H1 (cell line): Measurements from ENCODE around the gene TEAD1. TPM values are rescaled to one million over a fixed set of nuclear protein-coding genes. Genes with fewer than 3 reads are reported as not detected.

Experiments
- CTCF ChIA-PET: fragments of 300-600 bp; sonication (Branson Sonifier 250); formaldehyde crosslinking; loops from one replicate; lab custom pipeline; 2021; ENCODE audit not compliant: partially characterized antibody; lab: Charles Lee
- POLR2A ChIA-PET: fragments of 300-600 bp; sonication (Branson Sonifier 250); formaldehyde crosslinking; loops from one replicate; lab custom pipeline; 2021; ENCODE audit warnings: inconsistent platforms; ENCODE audit not compliant: partially characterized antibody; lab: Charles Lee
- DNase-seq, 2 experiments: peaks; one replicate each; pipeline versions ENCODE4 v3.0.0 to v3.0.0-alpha.2; 2010 to 2022; ENCODE audit warnings: low spot score in 2 of 2, low read depth in 1 of 2, mixed read lengths in 1 of 2
- FAIRE-seq: peaks from 2 replicates; lab custom pipeline; 2011; peaks lifted over from hg19 to GRCh38; lab: Jason Lieb, UNC
- H2AFZ ChIP-seq: 2 replicates; pipeline ENCODE4 v1.8.1; 2012; ENCODE audit warnings: low read length, inconsistent platforms
- H2AK5ac ChIP-seq: 2 replicates; pipeline ENCODE4 v1.6.1; 2013; ENCODE audit warnings: low read depth, low read length
- H2BK120ac ChIP-seq: replicated peaks from 2 replicates; pipeline ENCODE3; 2013; ENCODE audit warnings: low read depth, low read length, inconsistent platforms
- H2BK12ac ChIP-seq: 2 replicates; pipeline ENCODE4 v1.6.1; 2013; ENCODE audit warnings: low read depth, low read length
- H2BK15ac ChIP-seq: 2 replicates; pipeline ENCODE4 v1.6.1; 2013; ENCODE audit warnings: low read length
- H2BK20ac ChIP-seq: 2 replicates; pipeline ENCODE4 v1.6.1; 2013; ENCODE audit warnings: low read length
- H2BK5ac ChIP-seq: 2 replicates; pipeline ENCODE4 v1.6.1; 2013; ENCODE audit warnings: low read depth, low read length
- H3K14ac ChIP-seq: 2 replicates; pipeline ENCODE4 v1.6.1; 2013; ENCODE audit warnings: inconsistent platforms; ENCODE audit not compliant: insufficient read length
- H3K18ac ChIP-seq: 2 replicates; pipeline ENCODE4 v1.6.1; 2013; ENCODE audit warnings: low read length; ENCODE audit errors: extremely low read depth
- H3K23ac ChIP-seq: 2 replicates; pipeline ENCODE4 v1.6.1; 2013; ENCODE audit warnings: inconsistent platforms; ENCODE audit not compliant: insufficient read length
- H3K23me2 ChIP-seq: 2 replicates; pipeline ENCODE4 v1.6.1; 2013; ENCODE audit warnings: low read depth, low read length
- H3K27ac ChIP-seq: 2 replicates; pipeline ENCODE4 v1.6.1; 2011; ENCODE audit warnings: low read depth, low read length, inconsistent platforms
- H3K27me3 ChIP-seq, 4 experiments: replicated peaks in 1 of 4; 1 replicate in 1 of 4; 2 replicates in 3 of 4; pipeline versions ENCODE4 v1.6.1 to v1.8.1; 2011 to 2013; ENCODE audit warnings: low read length in 3 of 4, mild to moderate bottlenecking in 3 of 4, inconsistent platforms in 2 of 4, mixed read lengths in 2 of 4, moderate library complexity in 1 of 4; ENCODE audit not compliant: control insufficient read depth in 3 of 4, insufficient read depth in 3 of 4; ENCODE audit errors: extremely low read depth in 1 of 4
- H3K36me3 ChIP-seq, 4 experiments: 2 replicates each; pipeline versions ENCODE4 v1.6.1 to v1.8.1; 2011 to 2013; ENCODE audit warnings: mild to moderate bottlenecking in 4 of 4, low read length in 3 of 4, moderate library complexity in 2 of 4, control low read depth in 1 of 4, inconsistent platforms in 1 of 4; ENCODE audit not compliant: insufficient read depth in 4 of 4, control insufficient read depth in 2 of 4
- H3K4ac ChIP-seq: replicated peaks from 2 replicates; pipeline ENCODE3; 2013; ENCODE audit warnings: low read length, low read depth, mixed read lengths, inconsistent platforms; ENCODE audit not compliant: insufficient read length
- H3K4me1 ChIP-seq, 4 experiments: replicated peaks in 1 of 4; 1 replicate in 1 of 4; 2 replicates in 3 of 4; pipeline versions ENCODE4 v1.6.1 to v1.8.1; 2011 to 2013; ENCODE audit warnings: low read length in 3 of 4, inconsistent platforms in 2 of 4, mixed read lengths in 1 of 4; ENCODE audit not compliant: insufficient read depth in 4 of 4, control insufficient read depth in 3 of 4
- H3K4me2 ChIP-seq, 2 experiments: 2 replicates each; pipeline versions ENCODE4 v1.6.1 to v1.8.1; 2011 to 2013; ENCODE audit warnings: low read depth in 2 of 2, low read length in 2 of 2, control low read depth in 1 of 2, inconsistent platforms in 1 of 2, mild to moderate bottlenecking in 1 of 2; ENCODE audit not compliant: insufficient read depth in 1 of 2
- H3K4me3 ChIP-seq, 4 experiments: fragments of 200-600, 300-600 bp in 1 of 4; sonication (generic), shearing (Covaris generic), sonication (Bioruptor Twin) in 1 of 4; 2 replicates each; pipeline versions ENCODE4 v1.5.1 to v1.8.1; 2011 to 2016; ENCODE audit warnings: low read length in 4 of 4, low read depth in 3 of 4, control low read depth in 2 of 4, inconsistent platforms in 2 of 4, mild to moderate bottlenecking in 2 of 4, mixed read lengths in 1 of 4, moderate library complexity in 1 of 4; ENCODE audit not compliant: insufficient read depth in 2 of 4; ENCODE audit errors: extremely low read depth in 1 of 4
- H3K56ac ChIP-seq: replicated peaks from 2 replicates; pipeline ENCODE3; 2013; ENCODE audit warnings: low read depth, mild to moderate bottlenecking, mixed read lengths, low read length, inconsistent platforms; ENCODE audit not compliant: insufficient read length
- H3K79me1 ChIP-seq: 2 replicates; pipeline ENCODE4 v1.6.1; 2013; ENCODE audit warnings: low read depth, low read length, control low read depth
- H3K79me2 ChIP-seq, 2 experiments: 2 replicates each; pipeline versions ENCODE4 v1.6.1 to v1.8.1; 2012 to 2013; ENCODE audit warnings: low read length in 2 of 2, mild to moderate bottlenecking in 2 of 2, inconsistent platforms in 1 of 2; ENCODE audit not compliant: insufficient read depth in 2 of 2, control insufficient read depth in 1 of 2
- H3K9ac ChIP-seq, 4 experiments: replicated peaks in 1 of 4; 1 replicate in 1 of 4; 2 replicates in 3 of 4; pipeline versions ENCODE4 v1.6.1 to v1.8.1; 2011 to 2013; ENCODE audit warnings: low read depth in 3 of 4, low read length in 3 of 4, control low read depth in 2 of 4, mild to moderate bottlenecking in 2 of 4, moderate library complexity in 2 of 4, inconsistent platforms in 1 of 4; ENCODE audit errors: extremely low read depth in 1 of 4
- H3K9me3 ChIP-seq, 2 experiments: 2 replicates each; pipeline versions ENCODE4 v1.6.1 to v1.8.1; 2012 to 2013; ENCODE audit warnings: mild to moderate bottlenecking in 2 of 2, moderate library complexity in 2 of 2, control low read depth in 1 of 2, inconsistent platforms in 1 of 2, low read depth in 1 of 2, low read length in 1 of 2, mixed read lengths in 1 of 2; ENCODE audit not compliant: insufficient read depth in 2 of 2
- H4K20me1 ChIP-seq, 2 experiments: replicated peaks in 1 of 2; 2 replicates each; pipeline versions ENCODE3 to v1.8.1; 2011 to 2013; ENCODE audit warnings: inconsistent platforms in 2 of 2, low read length in 2 of 2, mild to moderate bottlenecking in 1 of 2; ENCODE audit not compliant: insufficient read depth in 2 of 2, control insufficient read depth in 1 of 2
- H4K5ac ChIP-seq: 2 replicates; pipeline ENCODE4 v1.6.1; 2013; ENCODE audit warnings: low read length, low read depth, mixed read lengths, inconsistent platforms; ENCODE audit not compliant: insufficient read length
- H4K8ac ChIP-seq: 2 replicates; pipeline ENCODE4 v1.8.0; 2013; ENCODE audit warnings: mild to moderate bottlenecking, moderate library complexity, low read length, inconsistent platforms; ENCODE audit not compliant: insufficient read depth; ENCODE audit errors: extremely low read depth
- H4K91ac ChIP-seq: replicated peaks from 2 replicates; pipeline ENCODE3; 2013; ENCODE audit warnings: low read length, mixed read lengths, inconsistent platforms; ENCODE audit not compliant: insufficient read length
- CTBP2 ChIP-seq: IDR thresholded peaks from 2 replicates; pipeline ENCODE4 v1.7.0; 2011; ENCODE audit warnings: borderline replicate concordance, mild to moderate bottlenecking, moderate library complexity, mixed read lengths, low read length; ENCODE audit not compliant: insufficient read depth, insufficient read length
- SIRT6 ChIP-seq: IDR thresholded peaks from one replicate; pipeline ENCODE4 v1.7.1; 2012; ENCODE audit warnings: low read length, inconsistent platforms
- WGBS, 2 experiments: shearing (Covaris generic) in 1 of 2; methylation state at CpG; one replicate each; pipeline versions ENCODE4 v1.1.6 to v1.1.7; 2013 to 2015; ENCODE audit warnings: low lambda C conversion rate in 2 of 2, mixed read lengths in 2 of 2, inconsistent platforms in 1 of 2, low coverage in 1 of 2, missing lambda C conversion rate in 1 of 2; ENCODE audit not compliant: insufficient replicate concordance in 2 of 2, insufficient coverage in 1 of 2, insufficient read length in 1 of 2; ENCODE audit errors: extremely low coverage in 1 of 2, missing lambda C conversion rate in 1 of 2; 5-methylcytosine and 5-hydroxymethylcytosine counted together
- polyA plus RNA-seq, 7 experiments: library from polyadenylated mRNA; depleted of rRNA in 3 of 7; stranded (reverse) in 5 of 7; unstranded in 2 of 7; fragments of >200 nt in 5 of 7; fragments of 200-250 nt in 2 of 7; gene quantifications; 1 replicate in 5 of 7; 2 replicates in 1 of 7; 4 replicates in 1 of 7; pipeline versions ENCODE4 v1.2.1 to v1.2.3, GENCODE V29; 2011 to 2013; ENCODE audit warnings: missing spikeins in 2 of 7, mixed read lengths in 2 of 7
- total RNA-seq: library from RNA; stranded (reverse); fragmentation: NEBNext Ultra II Directional; extraction: Animal tissue kit (Norgen Biotek cat#: 25700); gene quantifications from 2 replicates; pipeline ENCODE4 v1.2.1, GENCODE V29; 2021

The TEAD1 gene
- total and polyA plus RNA-seq, 2 of the 8 experiments (the other 6 are each of a cell fraction or from before 2014, with no cell fraction given): 15.6 to 67.4 TPM

- Histone ChIP-seq H3K14ac (no peak overlapping the region), H2AK5ac (no peak overlapping the region), H4K91ac (no peak overlapping the region), H4K8ac (no peak overlapping the region), H3K9ac (no peak overlapping the region), H2BK120ac (no peak overlapping the region), H2BK12ac (no peak overlapping the region), H3K23ac (no peak overlapping the region), H3K79me2 (no peaks in the 10 kb centered on the region), H2BK5ac (no peak overlapping the region), H3K27ac (no peak overlapping the region), H3K27me3 (no peaks in the 10 kb centered on the region), H3K4me3 (no peak overlapping the region), H2BK15ac (no peak overlapping the region), H3K36me3 (no peaks in the 10 kb centered on the region), H3K4ac (no peak overlapping the region), H2AFZ (no peak overlapping the region), H3K4me1 (no peaks in the 10 kb centered on the region), H4K5ac (no peak overlapping the region), H3K23me2 (no peaks in the 10 kb centered on the region), H3K9me3 (no peaks in the 10 kb centered on the region), H3K56ac (no peak overlapping the region), H2BK20ac (no peak overlapping the region), H4K20me1 (no peaks in the 10 kb centered on the region), H3K79me1 (no peaks in the 10 kb centered on the region), H3K18ac (no peak overlapping the region), H3K4me2 (no peak overlapping the region)
- WGBS, 2 experiments: 96% methylated on average over 3 of the region's 3 CpGs; no CpG with 5 or more reads in 1 of the 2 experiments
- FAIRE-seq (no peak), DNase-seq (no peak)
- TF ChIP-seq CTBP2: no peak
- no peak for TF ChIP-seq SIRT6
- CTCF ChIA-PET: interaction anchor here (0.7 to 1.5 kb wide), 4 partner anchors 8 to 222 kb away, joined by 3 to 4 read pairs (median 3); no protein-coding TSS in a partner anchor
- POLR2A ChIA-PET: no interaction called here
These were observed 7.3 kb upstream of the TEAD1 start for GRCh38 chr11:12666915-12667314.
